G401.6 (cell line): Measurements from ENCODE around the gene SANBR.

Experiments used
- FAIRE-seq: peaks from 2 replicates; lab custom pipeline; 2012; peaks lifted over from hg19 to GRCh38; lab: Jason Lieb, UNC

Gene SANBR

GRCh38 chr2:61090386-61090921 lies 24.8 kb downstream of the SANBR start:
- no peak for FAIRE-seq

GRCh38 chr2:61091485-61091884 lies 25.8 kb downstream of the SANBR start:
- FAIRE-seq: no peak

GRCh38 chr2:61096438-61096837 lies 30.8 kb downstream of the SANBR start:
- FAIRE-seq: no peak

- no peak for FAIRE-seq
These were observed 35.1 kb downstream of the SANBR start for GRCh38 chr2:61100801-61101200.

- no peak for FAIRE-seq
These were observed 43.6 kb downstream of the SANBR start for GRCh38 chr2:61109291-61109690.

GRCh38 chr2:61111708-61112107 lies 46.0 kb downstream of the SANBR start:
- FAIRE-seq: no peak

- FAIRE-seq: no peak
These were observed 48.5 kb downstream of the SANBR start for GRCh38 chr2:61114147-61114546.
